GM23338 (cell line): Measurements from ENCODE around the gene KLC1.

Source experiments
- CREB1 ChIP-seq: fragments of 250-450 bp; sonication (Bioruptor Pico); IDR thresholded peaks from 2 replicates; pipeline ENCODE4 v1.5.0; 2020; ENCODE audit warnings: low read depth, mild to moderate bottlenecking, moderate library complexity
- CTCF ChIP-seq, 2 experiments: fragments of 200-600 bp in 1 of 2; sonication (generic) in 1 of 2; conservative IDR thresholded peaks; 2 replicates each; pipeline versions ENCODE4 v1.5.1 to v1.6.1; 2016 to 2017; ENCODE audit warnings: antibody characterized with exemption in 2 of 2, low read depth in 2 of 2, mild to moderate bottlenecking in 2 of 2, moderate library complexity in 1 of 2
- EZH2 ChIP-seq: fragments of 200-600 bp; sonication (generic); IDR thresholded peaks from one replicate; pipeline ENCODE4 v1.8.0; 2017; ENCODE audit warnings: antibody characterized with exemption, mild to moderate bottlenecking, low read depth; ENCODE audit not compliant: unreplicated experiment
- EZH2phosphoT487 ChIP-seq: fragments of 200-600 bp; sonication (generic); IDR thresholded peaks from one replicate; pipeline ENCODE4 v1.8.1; 2018; ENCODE audit warnings: antibody characterized with exemption; ENCODE audit not compliant: unreplicated experiment
- POLR2AphosphoS5 ChIP-seq: IDR thresholded peaks from 2 replicates; pipeline ENCODE4 v1.6.1; 2016; ENCODE audit warnings: antibody characterized with exemption, low read depth

GRCh38 chr14:103715052-103716000 is 86.3 kb downstream of the KLC1 start, which contains the start of the genes XRCC3 and ZFYVE21:
- TF ChIP-seq CTCF (conservative IDR thresholded peaks at IDR 0.05; ENCODE audit: low read depth in 2 of 2), result no peak
- TF ChIP-seq EZH2, result no peak
- no peak for TF ChIP-seq CREB1 (CRISPR knock-in tag)
- peak; percentile 80 for TF ChIP-seq POLR2AphosphoS5
- no peak for TF ChIP-seq EZH2phosphoT487
